IMR-90 (cell line): ENCODE measurements around the gene PCGF5. TPM values are rescaled to one million over a fixed set of nuclear protein-coding genes. Genes with fewer than 3 reads are reported as not detected.
A peak's percentile ranks its signal among the peaks of the same experiment; 100 is the strongest.

Experiments used
- ATAC-seq: fragments of 200-7000 bp; cut with Tn5 transposase; 2 replicates; pipeline ENCODE4 v1.9.1; 2020; ENCODE audit warnings: low read depth, mild to moderate bottlenecking, moderate library complexity
- Bru-seq: library from RNA; stranded (reverse); fragments of 400-500 nt; gene quantifications from one replicate; lab custom pipeline; 2021; lab: Mats Ljungman, UMichigan
- BruChase-seq, 2 experiments: library from RNA; stranded (reverse); fragments of 400-500 nt; gene quantifications; one replicate each; lab custom pipeline; 2021; lab: Mats Ljungman, UMichigan
- BruUV-seq: library from RNA; stranded (reverse); fragments of 400-500 nt; replicated peaks from 2 replicates; lab custom pipeline; 2021; lab: Mats Ljungman, UMichigan
- CTCF ChIA-PET: fragments of 300-600 bp; formaldehyde crosslinking; extraction: SDS; loops from one replicate; lab custom pipeline; 2021; ENCODE audit warnings: antibody characterized with exemption; lab: Yijun Ruan, JAX
- POLR2A ChIA-PET: fragments of 300-600 bp; sonication (Branson Sonifier 250); formaldehyde crosslinking; loops from one replicate; lab custom pipeline; 2022; ENCODE audit warnings: antibody characterized with exemption; ENCODE audit not compliant: unreplicated experiment; lab: Charles Lee
- DNase-seq: peaks from one replicate; pipeline ENCODE4 v3.0.0; 2013
- H2AFZ ChIP-seq: replicated peaks from 2 replicates; pipeline ENCODE3; 2013; ENCODE audit warnings: low read length, mild to moderate bottlenecking; ENCODE audit not compliant: poor library complexity
- H2AK5ac ChIP-seq: 2 replicates; pipeline ENCODE4 v1.6.1; 2013; ENCODE audit warnings: low read depth, low read length, inconsistent platforms
- H2AK9ac ChIP-seq: replicated peaks from 2 replicates; pipeline ENCODE3; 2013; ENCODE audit warnings: mild to moderate bottlenecking, low read depth, low read length, moderate library complexity; ENCODE audit not compliant: poor library complexity
- H2BK120ac ChIP-seq: 2 replicates; pipeline ENCODE4 v1.6.1; 2013; ENCODE audit warnings: low read depth, low read length, inconsistent platforms
- H2BK15ac ChIP-seq: 3 replicates; pipeline ENCODE4 v1.6.1; 2013; ENCODE audit warnings: low read depth, low read length, inconsistent platforms
- H2BK20ac ChIP-seq: 2 replicates; pipeline ENCODE4 v1.6.1; 2013; ENCODE audit warnings: low read depth, mild to moderate bottlenecking, inconsistent platforms, low read length, moderate library complexity
- H2BK5ac ChIP-seq: 2 replicates; pipeline ENCODE4 v1.6.1; 2013; ENCODE audit warnings: mild to moderate bottlenecking, low read depth, low read length, inconsistent platforms; ENCODE audit not compliant: poor library complexity, severe bottlenecking
- H3K14ac ChIP-seq: replicated peaks from 2 replicates; pipeline ENCODE4 v1.6.1; 2013; ENCODE audit warnings: low read depth, low read length, inconsistent platforms
- H3K18ac ChIP-seq: 2 replicates; pipeline ENCODE4 v1.6.1; 2013; ENCODE audit warnings: low read depth, low read length, control low read depth
- H3K23ac ChIP-seq: 2 replicates; pipeline ENCODE4 v1.6.1; 2013; ENCODE audit warnings: low read depth, low read length, inconsistent platforms
- H3K27ac ChIP-seq: 2 replicates; pipeline ENCODE4 v1.5.1; 2013; ENCODE audit warnings: mild to moderate bottlenecking, control low read depth, low read length; ENCODE audit not compliant: insufficient read depth
- H3K27me3 ChIP-seq: 2 replicates; pipeline ENCODE4 v1.6.1; 2013; ENCODE audit warnings: low read length; ENCODE audit not compliant: control insufficient read depth, insufficient read depth
- H3K36me3 ChIP-seq: 2 replicates; pipeline ENCODE4 v1.6.1; 2013; ENCODE audit warnings: low read length, mixed read lengths; ENCODE audit not compliant: control insufficient read depth, insufficient read depth
- H3K4ac ChIP-seq: 2 replicates; pipeline ENCODE4 v1.6.1; 2013; ENCODE audit warnings: low read depth, low read length, inconsistent platforms
- H3K4me1 ChIP-seq: 2 replicates; pipeline ENCODE4 v1.6.1; 2013; ENCODE audit warnings: low read length, mixed read lengths; ENCODE audit not compliant: control insufficient read depth, insufficient read depth
- H3K4me2 ChIP-seq: 2 replicates; pipeline ENCODE4 v1.6.1; 2013; ENCODE audit warnings: low read depth, mild to moderate bottlenecking, control low read depth, low read length, moderate library complexity
- H3K4me3 ChIP-seq: 2 replicates; pipeline ENCODE4 v1.5.1; 2013; ENCODE audit warnings: low read depth, mild to moderate bottlenecking, control low read depth, low read length, moderate library complexity; ENCODE audit not compliant: insufficient read depth
- H3K56ac ChIP-seq: 2 replicates; pipeline ENCODE4 v1.6.1; 2013; ENCODE audit warnings: low read length, inconsistent platforms; ENCODE audit not compliant: insufficient read depth; ENCODE audit errors: extremely low read depth
- H3K79me1 ChIP-seq, 2 experiments: 2 replicates each; pipeline ENCODE4 v1.6.1; 2013; ENCODE audit warnings: low read length in 2 of 2, inconsistent platforms in 1 of 2, low read depth in 1 of 2
- H3K9ac ChIP-seq: 2 replicates; pipeline ENCODE4 v1.6.1; 2013; ENCODE audit warnings: low read depth, low read length, control low read depth
- H3K9me1 ChIP-seq: 2 replicates; pipeline ENCODE4 v1.6.1; 2013; ENCODE audit warnings: low read length, inconsistent platforms; ENCODE audit not compliant: insufficient read depth
- H3K9me3 ChIP-seq: 2 replicates; pipeline ENCODE4 v1.6.1; 2013; ENCODE audit warnings: low read length; ENCODE audit not compliant: control insufficient read depth, insufficient read depth
- H4K20me1 ChIP-seq: 2 replicates; pipeline ENCODE4 v1.6.1; 2013; ENCODE audit warnings: low read length, inconsistent platforms; ENCODE audit not compliant: insufficient read depth
- H4K5ac ChIP-seq: 2 replicates; pipeline ENCODE4 v1.6.1; 2013; ENCODE audit warnings: mild to moderate bottlenecking, low read depth, low read length, control low read depth
- H4K8ac ChIP-seq, 2 experiments: 2 replicates each; pipeline ENCODE4 v1.6.1; 2013; ENCODE audit warnings: low read depth in 2 of 2, low read length in 2 of 2, control low read depth in 1 of 2, inconsistent platforms in 1 of 2
- H4K91ac ChIP-seq: 2 replicates; pipeline ENCODE4 v1.6.1; 2013; ENCODE audit warnings: low read depth, low read length, inconsistent platforms; ENCODE audit not compliant: insufficient read depth
- CHD1 ChIP-seq: IDR thresholded peaks from 2 replicates; pipeline ENCODE4 v1.6.1; 2012; ENCODE audit warnings: low read depth, low read length, improper control_type of control experiment
- MAFK ChIP-seq: IDR thresholded peaks from 2 replicates; pipeline ENCODE4 v1.6.1; 2012; ENCODE audit warnings: low read depth, low read length, improper control_type of control experiment
- MAZ ChIP-seq: IDR thresholded peaks from 2 replicates; pipeline ENCODE4 v1.6.1; 2012; ENCODE audit warnings: low read depth, mild to moderate bottlenecking, low read length, improper control_type of control experiment, moderate library complexity, borderline replicate concordance
- NFE2L2 ChIP-seq: fragments of 150-350 bp; IDR thresholded peaks from 2 replicates; pipeline ENCODE4 v1.6.1; 2016; ENCODE audit warnings: low read depth, mild to moderate bottlenecking, low read length
- POLR2A ChIP-seq: IDR thresholded peaks from 2 replicates; pipeline ENCODE4 v1.6.1; 2012; ENCODE audit warnings: mild to moderate bottlenecking, low read depth, low read length
- RAD21 ChIP-seq: IDR thresholded peaks from 2 replicates; pipeline ENCODE4 v1.6.1; 2012; ENCODE audit warnings: low read length, improper control_type of control experiment
- SMC3 ChIP-seq: fragments of 150-350 bp; IDR thresholded peaks from 2 replicates; pipeline ENCODE4 v1.6.1; 2016; ENCODE audit warnings: low read depth, mild to moderate bottlenecking, antibody characterized with exemption, low read length, moderate library complexity
- WGBS, 2 experiments: methylation state at CpG; one replicate each; pipeline versions ENCODE4 v1.1.5 to v1.1.7; 2013; ENCODE audit warnings: missing lambda C conversion rate in 2 of 2; ENCODE audit not compliant: insufficient read length in 1 of 2; ENCODE audit errors: extremely low coverage in 2 of 2; 5-methylcytosine and 5-hydroxymethylcytosine counted together
- dilution Hi-C: fragments of 300-500 bp; cut with HindIII; formaldehyde crosslinking; loops from one replicate; pipeline ENCODE4 v1.14.3; 2018; ENCODE audit warnings: low sequenced_read_pairs; ENCODE audit not compliant: unreplicated experiment
- in situ Hi-C: fragments of 300-500 bp; cut with MboI; formaldehyde crosslinking; loops from 3 replicates; pipeline ENCODE4 v1.14.3; 2019; ENCODE audit warnings: low sequenced_read_pairs, inconsistent platforms, mixed read lengths
- intact Hi-C: fragments of 100-400 bp; cut with micrococcal nuclease; formaldehyde crosslinking; loops from 2 replicates; pipeline ENCODE4 v1.10.0; 2022
- long read RNA-seq: library from polyadenylated mRNA; unstranded; transcript quantifications from one replicate; pipeline ENCODE4 v2.0.0, GENCODE V29; 2021; ENCODE audit not compliant: unreplicated experiment
- polyA plus RNA-seq, 3 experiments: library from polyadenylated mRNA; depleted of rRNA; stranded (reverse); fragments of >200 nt; gene quantifications; 2 replicates each; pipeline ENCODE4 v1.2.3, GENCODE V29; 2012; ENCODE audit warnings: low replicate concordance in 1 of 3
- total RNA-seq: library from RNA; depleted of rRNA; stranded (reverse); fragments of >200 nt; gene quantifications from 2 replicates; pipeline ENCODE4 v1.2.3, GENCODE V29; 2012; rRNA removed
- TF ChIP-seq, protein P1 (sequence below): conservative IDR thresholded peaks from 2 replicates; pipeline ENCODE4 v1.5.1; 2012; ENCODE audit warnings: mild to moderate bottlenecking, low read depth, low read length, improper control_type of control experiment

PCGF5 gene
- total RNA-seq (18.1 and 31.9 TPM in 2 replicates), polyA plus RNA-seq (2012; rRNA removed) (8.3 and 9.0 TPM in 2 replicates), Bru-seq, nascent RNA (percentile 82 among the genes with signal in this experiment), BruChase-seq, experiment 1, labeled RNA remaining after a 6-hour chase (percentile 70 among the genes with signal in this experiment), BruChase-seq, experiment 2, labeled RNA remaining after a 2-hour chase (percentile 80 among the genes with signal in this experiment)
- polyA plus RNA-seq (2012; cell fraction: cytosol; rRNA removed) = 3.6 and 4.7 TPM in 2 replicates
- polyA plus RNA-seq (2012; cell fraction: nucleus; rRNA removed; ENCODE audit: low replicate concordance) = 1.9 and 10.4 TPM in 2 replicates
- long read RNA-seq, full-length matches to known transcripts = 13 of 33 reads
- long read RNA-seq, partial matches to known transcripts = 1 of 33 reads
- long read RNA-seq, other reads (novel, unspliced or antisense) = 19 of 33 reads

DNA sequence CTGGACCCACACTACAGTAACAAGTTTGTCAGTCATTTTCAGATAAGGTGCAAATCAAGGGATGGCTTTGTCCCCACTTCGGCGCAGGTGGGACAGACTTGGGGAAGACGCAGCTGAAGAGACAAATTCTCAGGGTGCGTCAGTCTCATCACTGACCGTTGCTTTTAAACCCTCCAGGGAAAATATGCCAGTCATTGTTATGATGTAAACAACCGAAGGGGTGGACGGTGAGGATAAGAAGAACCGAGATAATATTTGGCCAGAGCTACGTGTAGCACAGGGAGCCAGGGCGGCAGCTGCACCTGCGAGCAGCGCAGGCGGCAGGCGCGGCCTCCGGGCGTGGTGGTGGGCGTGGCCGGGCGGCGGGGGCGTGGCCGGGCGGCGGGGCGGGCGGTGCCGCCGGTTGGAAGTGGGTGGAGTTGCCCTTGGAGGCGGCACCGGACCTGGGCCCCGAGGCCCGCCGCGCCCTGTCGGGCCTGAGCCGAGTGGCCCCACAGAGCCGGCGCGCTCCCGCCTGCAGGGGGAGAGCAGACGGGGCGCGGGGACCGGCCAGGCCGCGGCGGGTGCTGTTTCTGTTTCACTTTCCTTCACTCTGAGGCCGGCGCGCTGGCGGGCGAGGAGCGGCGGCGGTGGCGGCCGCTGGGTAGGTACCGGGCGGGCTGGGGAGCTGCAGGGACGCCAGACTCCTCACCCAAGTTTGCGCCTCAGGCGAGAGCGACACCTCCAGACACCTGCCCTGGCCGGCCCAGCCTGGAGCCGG lies at the start of gene PCGF5:
TSS of gene PCGF5 (plus strand) at position 470 of the 760 bp plus-strand sequence. CDS start 2,209 bp downstream, outside the sequence.
- Histone ChIP-seq H3K9me3 (no peaks in the 10 kb centered on the region), H3K9me1 (0 out of 2 replicates have a peak, but pooled peaks cover 10% of the 10 kb centered on the region), H3K14ac (peak within 1 kb of the TSS; percentile 34), H3K4me3 (peak within 1 kb of the TSS; percentile 95), H3K79me1 (peaks cover 30 to 43% of the 10 kb centered on the region in 2 experiments), H3K27ac (peak within 1 kb of the TSS; percentile 51; the same call in 1 of the 2 replicates), H3K4me2 (peak within 1 kb of the TSS; percentile 100), H3K4me1 (peaks cover 8% of the 10 kb centered on the region), H4K5ac (peak within 1 kb of the TSS; percentile 71), H3K4ac (peak within 1 kb of the TSS; percentile 30; the same call in 1 of the 2 replicates), H2BK120ac (no peak within 1 kb of the TSS; the same call in 1 of the 2 replicates), H3K27me3 (no peaks in the 10 kb centered on the region), H2AFZ (peak within 1 kb of the TSS; percentile 89), H2BK5ac (peak within 1 kb of the TSS; percentile 28), H4K91ac (no peak within 1 kb of the TSS), H3K9ac (peak within 1 kb of the TSS; percentile 74), H2BK15ac (no peak within 1 kb of the TSS), H2BK20ac (no peak within 1 kb of the TSS), H4K8ac (peak within 1 kb of the TSS in 1 of 2 experiments; percentile 33; a peak in 1 of 4 replicates), H4K20me1 (peaks cover 14% of the 10 kb centered on the region; the same call in 1 of the 2 replicates), H3K23ac (peak within 1 kb of the TSS; percentile 26; the same call in 1 of the 2 replicates), H3K36me3 (no peaks in the 10 kb centered on the region), H2AK9ac (peak within 1 kb of the TSS; percentile 86), H3K18ac (peak within 1 kb of the TSS; percentile 64), H3K56ac (no peak within 1 kb of the TSS; the same call in 1 of the 2 replicates), H2AK5ac (no peak within 1 kb of the TSS)
- TF ChIP-seq RAD21 = peak; percentile 20; the same call in 1 of the 2 replicates
- TF ChIP-seq MAZ = peak; percentile 75; the same call in 1 of the 2 replicates
- TF ChIP-seq, protein P1, sequence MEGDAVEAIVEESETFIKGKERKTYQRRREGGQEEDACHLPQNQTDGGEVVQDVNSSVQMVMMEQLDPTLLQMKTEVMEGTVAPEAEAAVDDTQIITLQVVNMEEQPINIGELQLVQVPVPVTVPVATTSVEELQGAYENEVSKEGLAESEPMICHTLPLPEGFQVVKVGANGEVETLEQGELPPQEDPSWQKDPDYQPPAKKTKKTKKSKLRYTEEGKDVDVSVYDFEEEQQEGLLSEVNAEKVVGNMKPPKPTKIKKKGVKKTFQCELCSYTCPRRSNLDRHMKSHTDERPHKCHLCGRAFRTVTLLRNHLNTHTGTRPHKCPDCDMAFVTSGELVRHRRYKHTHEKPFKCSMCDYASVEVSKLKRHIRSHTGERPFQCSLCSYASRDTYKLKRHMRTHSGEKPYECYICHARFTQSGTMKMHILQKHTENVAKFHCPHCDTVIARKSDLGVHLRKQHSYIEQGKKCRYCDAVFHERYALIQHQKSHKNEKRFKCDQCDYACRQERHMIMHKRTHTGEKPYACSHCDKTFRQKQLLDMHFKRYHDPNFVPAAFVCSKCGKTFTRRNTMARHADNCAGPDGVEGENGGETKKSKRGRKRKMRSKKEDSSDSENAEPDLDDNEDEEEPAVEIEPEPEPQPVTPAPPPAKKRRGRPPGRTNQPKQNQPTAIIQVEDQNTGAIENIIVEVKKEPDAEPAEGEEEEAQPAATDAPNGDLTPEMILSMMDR = peak; percentile 41
- no peak for TF ChIP-seq CHD1
- peak; percentile 78 for TF ChIP-seq NFE2L2
- no peak for TF ChIP-seq MAFK
- peak; percentile 21; the same call in 1 of the 2 replicates for TF ChIP-seq SMC3
- peak; percentile 72; the same call in 1 of the 2 replicates for TF ChIP-seq POLR2A
- intact Hi-C loops (loop anchor here (2.0 kb wide), 1 partner anchor 58 kb away; no protein-coding TSS in a partner anchor), dilution Hi-C loops (no loop called here), in situ Hi-C loops (no loop called here)
- DNase-seq = peak; percentile 85
- WGBS, 2 experiments = 0% methylated on average over 35 of the region's 66 CpGs; no CpG with 5 or more reads in 1 of the 2 experiments
- no TSS peak for BruUV-seq
- ChIA-PET POLR2A (interaction anchor here (0.6 kb wide), 1 partner anchor 69 kb away, joined by 3 read pairs; no protein-coding TSS in a partner anchor), CTCF (no interaction called here)
- ATAC-seq = peak; percentile 99
